OCI-LY7 (cell line): ENCODE results near the gene SMIM27. TPM values are rescaled to one million over a fixed set of nuclear protein-coding genes. Genes with fewer than 3 reads are reported as not detected.

ENCODE experiments used
- BruUV-seq: library from RNA; stranded (reverse); fragments of 400-500 nt; replicated peaks from 2 replicates; lab custom pipeline; 2021; lab: Mats Ljungman, UMichigan
- CTCF ChIA-PET: fragments of 300-600 bp; sonication (Branson Sonifier 250); formaldehyde crosslinking; loops from one replicate; lab custom pipeline; 2022; ENCODE audit warnings: antibody characterized with exemption; ENCODE audit not compliant: unreplicated experiment; lab: Charles Lee
- POLR2A ChIA-PET: fragments of 300-600 bp; sonication (Branson Sonifier 250); formaldehyde crosslinking; loops from one replicate; lab custom pipeline; 2022; ENCODE audit warnings: antibody characterized with exemption; lab: Charles Lee
- DNase-seq: peaks from one replicate; pipeline ENCODE4 v3.0.0-alpha.2; 2015; ENCODE audit warnings: low spot score
- H2AFZ ChIP-seq: fragments of 200-600 bp; sonication (generic), shearing (Covaris generic); 2 replicates; pipeline ENCODE4 v1.6.1; 2014; ENCODE audit warnings: mild to moderate bottlenecking, antibody characterized with exemption, low read length, moderate library complexity
- H3K27ac ChIP-seq: fragments of 200-600 bp; sonication (generic); 2 replicates; pipeline ENCODE4 v1.5.1; 2014; ENCODE audit warnings: mixed run types, low read depth, mild to moderate bottlenecking, moderate library complexity, low read length, inconsistent platforms; ENCODE audit not compliant: poor library complexity, severe bottlenecking
- H3K36me3 ChIP-seq: fragments of 200-600 bp; sonication (generic); 2 replicates; pipeline ENCODE4 v1.6.1; 2014; ENCODE audit warnings: mild to moderate bottlenecking, antibody characterized with exemption, low read length, moderate library complexity, mixed read lengths; ENCODE audit not compliant: insufficient read depth
- H3K4me1 ChIP-seq: fragments of 200-600 bp; sonication (generic); 2 replicates; pipeline ENCODE4 v1.5.1; 2014; ENCODE audit warnings: mild to moderate bottlenecking, low read length; ENCODE audit not compliant: insufficient read depth, poor library complexity, severe bottlenecking
- H3K4me2 ChIP-seq: fragments of 200-600 bp; sonication (generic); 2 replicates; pipeline ENCODE4 v1.6.1; 2014; ENCODE audit warnings: mild to moderate bottlenecking, low read length
- H3K4me3 ChIP-seq: fragments of 200-600 bp; sonication (generic); 2 replicates; pipeline ENCODE4 v1.5.1; 2014; ENCODE audit warnings: mild to moderate bottlenecking, low read depth, low read length; ENCODE audit not compliant: poor library complexity, severe bottlenecking
- H3K79me2 ChIP-seq: fragments of 200-600 bp; sonication (generic); 2 replicates; pipeline ENCODE4 v1.6.1; 2016; ENCODE audit warnings: low read depth, mild to moderate bottlenecking, low read length, moderate library complexity, mixed read lengths; ENCODE audit not compliant: insufficient read depth
- H3K9me2 ChIP-seq: fragments of 200-600 bp; sonication (generic); 2 replicates; pipeline ENCODE4 v1.6.1; 2016; ENCODE audit warnings: mild to moderate bottlenecking, low read length, mixed read lengths; ENCODE audit not compliant: insufficient read depth
- H3K9me3 ChIP-seq: fragments of 200-600 bp; sonication (generic); 2 replicates; pipeline ENCODE4 v1.6.1; 2014; ENCODE audit warnings: mild to moderate bottlenecking, mixed run types, low read length, mixed read lengths
- H4K20me1 ChIP-seq: fragments of 200-600 bp; sonication (generic); 2 replicates; pipeline ENCODE4 v1.6.1; 2014; ENCODE audit warnings: mild to moderate bottlenecking, antibody characterized with exemption, low read length, moderate library complexity, mixed read lengths; ENCODE audit not compliant: insufficient read depth
- EZH2phosphoT487 ChIP-seq: fragments of 200-600 bp; sonication (generic); IDR thresholded peaks from 2 replicates; pipeline ENCODE4 v1.6.1; 2018; ENCODE audit warnings: low read depth, borderline replicate concordance, mild to moderate bottlenecking, mixed run types, antibody characterized with exemption, low read length, moderate library complexity, mixed read lengths
- intact Hi-C: fragments of 100-400 bp; cut with micrococcal nuclease; formaldehyde crosslinking; loops from one replicate; pipeline ENCODE4 v1.10.0; 2022; ENCODE audit not compliant: unreplicated experiment
- total RNA-seq, 2 experiments: library from RNA; depleted of rRNA in 1 of 2; stranded (reverse); fragments of >200 nt in 1 of 2; shearing (Covaris generic) in 1 of 2; gene quantifications; 2 replicates each; pipeline ENCODE4 v1.2.3, GENCODE V29; 2014 to 2022
- TF ChIP-seq, protein P1 (sequence below): fragments of 200-600 bp; sonication (generic); conservative IDR thresholded peaks from 2 replicates; pipeline ENCODE4 v1.5.1; 2014; ENCODE audit warnings: mild to moderate bottlenecking, antibody characterized with exemption, low read length, moderate library complexity, mixed read lengths

SMIM27 gene
- total RNA-seq, 2 experiments from 2014 or later, result 19.5 to 21.2 TPM

DNA sequence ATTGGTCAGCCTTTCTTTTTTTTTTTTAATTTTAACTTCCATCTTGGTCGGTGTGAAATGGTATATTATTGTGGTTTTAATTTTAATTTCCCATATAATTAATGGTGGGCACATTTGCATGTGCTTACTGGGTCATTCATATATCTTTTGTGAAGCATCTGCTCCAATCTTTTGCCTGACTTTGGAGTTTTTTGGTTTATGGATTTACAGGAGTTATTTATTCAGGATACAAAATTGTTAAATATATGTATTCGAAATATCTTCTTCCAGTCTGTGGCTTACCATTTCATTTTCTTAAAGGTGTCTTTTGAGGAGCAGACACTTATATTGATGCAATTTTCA, 25.4 kb upstream of the SMIM27 start:
- CTCF ChIA-PET, result interaction anchor here (0.5 to 1.1 kb wide), 4 partner anchors 24 to 145 kb away, joined by 3 to 4 read pairs (median 3); no protein-coding TSS in a partner anchor
- no TSS peak for BruUV-seq

DNA sequence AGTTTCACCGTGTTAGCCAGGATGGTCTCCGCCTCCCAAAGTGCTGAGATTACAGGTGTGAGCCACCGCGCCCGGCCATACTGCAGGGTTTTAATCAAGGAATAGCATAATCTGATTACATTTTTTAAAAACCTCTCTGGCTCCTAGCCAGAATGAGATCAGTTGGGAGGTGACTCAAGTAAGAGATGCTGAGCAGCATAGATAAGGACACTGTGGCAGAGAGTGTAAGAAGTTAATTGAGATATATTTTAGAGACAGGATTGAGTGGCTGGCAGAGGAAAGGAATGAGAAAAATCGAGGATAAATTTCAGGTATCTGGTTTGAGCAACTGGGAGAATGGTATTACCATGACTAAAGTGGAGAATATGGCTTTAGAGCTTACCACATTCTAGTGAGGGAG, 18.8 kb upstream of the SMIM27 start:
- intact Hi-C loops, result loop anchor here (5.0 kb wide), 1 partner anchor 39 kb away; the partner anchor contains the start of gene NDUFB6
- Histone ChIP-seq H3K79me2 (no peaks in the 10 kb centered on the region), H3K4me1 (no peaks in the 10 kb centered on the region), H3K36me3 (no peaks in the 10 kb centered on the region), H3K27ac (no peak overlapping the region), H3K4me2 (no peak overlapping the region), H3K9me3 (no peaks in the 10 kb centered on the region; the same call in 1 of the 2 replicates), H3K9me2 (no peaks in the 10 kb centered on the region), H3K4me3 (no peak overlapping the region), H4K20me1 (no peaks in the 10 kb centered on the region), H2AFZ (no peak overlapping the region)
- BruUV-seq, result no TSS peak
- TF ChIP-seq, protein P1, sequence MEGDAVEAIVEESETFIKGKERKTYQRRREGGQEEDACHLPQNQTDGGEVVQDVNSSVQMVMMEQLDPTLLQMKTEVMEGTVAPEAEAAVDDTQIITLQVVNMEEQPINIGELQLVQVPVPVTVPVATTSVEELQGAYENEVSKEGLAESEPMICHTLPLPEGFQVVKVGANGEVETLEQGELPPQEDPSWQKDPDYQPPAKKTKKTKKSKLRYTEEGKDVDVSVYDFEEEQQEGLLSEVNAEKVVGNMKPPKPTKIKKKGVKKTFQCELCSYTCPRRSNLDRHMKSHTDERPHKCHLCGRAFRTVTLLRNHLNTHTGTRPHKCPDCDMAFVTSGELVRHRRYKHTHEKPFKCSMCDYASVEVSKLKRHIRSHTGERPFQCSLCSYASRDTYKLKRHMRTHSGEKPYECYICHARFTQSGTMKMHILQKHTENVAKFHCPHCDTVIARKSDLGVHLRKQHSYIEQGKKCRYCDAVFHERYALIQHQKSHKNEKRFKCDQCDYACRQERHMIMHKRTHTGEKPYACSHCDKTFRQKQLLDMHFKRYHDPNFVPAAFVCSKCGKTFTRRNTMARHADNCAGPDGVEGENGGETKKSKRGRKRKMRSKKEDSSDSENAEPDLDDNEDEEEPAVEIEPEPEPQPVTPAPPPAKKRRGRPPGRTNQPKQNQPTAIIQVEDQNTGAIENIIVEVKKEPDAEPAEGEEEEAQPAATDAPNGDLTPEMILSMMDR, result no peak
- TF ChIP-seq EZH2phosphoT487, result no peak
- CTCF ChIA-PET, result no interaction called here
- no peak for DNase-seq
- POLR2A ChIA-PET, result interaction anchor here (0.6 kb wide), 1 partner anchor 22 kb away, joined by 3 read pairs; no protein-coding TSS in a partner anchor

More for the DNA sequence above, 25.4 kb upstream of the SMIM27 start:
- DNase-seq, result no peak
- intact Hi-C loops, result no loop called here
- no peaks in the 10 kb centered on the region for H3K79me2 ChIP-seq
- no peak overlapping the region for H3K27ac ChIP-seq
- peak overlapping the region; percentile 76 for H2AFZ ChIP-seq
- POLR2A ChIA-PET, result interaction anchor here (1.1 to 1.6 kb wide), 5 partner anchors 24 to 47 kb away, joined by 3 to 7 read pairs (median 4); partner anchors contain the start of genes NDUFB6 and SMIM27
- peak overlapping the region; percentile 62 for H3K4me2 ChIP-seq
- H3K4me1 ChIP-seq, result peaks cover 15% of the 10 kb centered on the region
- H3K9me2 ChIP-seq, result no peaks in the 10 kb centered on the region
- peaks cover 9% of the 10 kb centered on the region; the same call in 1 of the 2 replicates for H3K9me3 ChIP-seq
- peak overlapping the region; percentile 70 for H3K4me3 ChIP-seq
- TF ChIP-seq, protein P1, result peak; percentile 28; the same call in 1 of the 2 replicates
- TF ChIP-seq EZH2phosphoT487, result no peak
- H4K20me1 ChIP-seq, result no peaks in the 10 kb centered on the region
- H3K36me3 ChIP-seq, result no peaks in the 10 kb centered on the region

DNA sequence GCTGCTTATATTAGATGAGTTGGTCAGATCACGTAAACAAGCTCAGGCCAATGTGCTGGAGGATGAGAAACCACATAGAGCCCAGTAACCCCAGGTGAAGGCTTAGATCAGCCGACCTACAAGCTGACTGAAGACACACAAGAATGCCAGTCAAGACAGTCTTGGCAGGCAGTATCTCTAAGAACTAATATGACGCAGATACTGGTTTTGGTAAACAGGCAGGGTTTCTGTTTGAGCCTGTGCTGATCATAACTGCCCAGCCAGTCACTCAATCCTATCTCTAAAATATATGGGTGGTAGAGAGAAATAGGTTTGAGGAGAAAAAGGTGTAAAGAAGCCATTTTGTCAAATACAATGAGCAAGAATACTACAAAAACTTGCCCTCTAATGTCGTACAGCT, 18.3 kb upstream of the SMIM27 start:
- DNase-seq, result no peak
- no peak overlapping the region for H2AFZ ChIP-seq
- H3K4me3 ChIP-seq, result no peak overlapping the region
- no peaks in the 10 kb centered on the region for H3K79me2 ChIP-seq
- no peaks in the 10 kb centered on the region for H4K20me1 ChIP-seq
- CTCF ChIA-PET, result no interaction called here
- H3K36me3 ChIP-seq, result no peaks in the 10 kb centered on the region
- TF ChIP-seq EZH2phosphoT487, result no peak
- TF ChIP-seq, protein P1, result no peak
- BruUV-seq, result no TSS peak
- no peaks in the 10 kb centered on the region for H3K4me1 ChIP-seq
- H3K9me2 ChIP-seq, result no peaks in the 10 kb centered on the region
- POLR2A ChIA-PET, result interaction anchor here (0.6 to 1.1 kb wide), 4 partner anchors 10 to 281 kb away, joined by 3 to 4 read pairs (median 3); no protein-coding TSS in a partner anchor
- no peaks in the 10 kb centered on the region; the same call in 1 of the 2 replicates for H3K9me3 ChIP-seq
- H3K27ac ChIP-seq, result no peak overlapping the region
- intact Hi-C loops, result loop anchor here (5.0 kb wide), 1 partner anchor 38 kb away; the partner anchor contains the start of gene NDUFB6
- no peak overlapping the region for H3K4me2 ChIP-seq
